ENCODE results near the gene EFHC2.
"Not testable (repeated sequence)": the region's sequence is repeated elsewhere in the genome, so short reads cannot be mapped to it uniquely, and the experiment has no call there.

Gene EFHC2

GRCh38 chrX:44225667-44226066, 117.8 kb downstream of the EFHC2 start:
- Mint-ChIP-seq H3K4me3 (no peak overlapping the region), H3K27me3 (no peaks in the 10 kb centered on the region), H3K36me3 (peaks cover 4% of the 10 kb centered on the region), H3K4me1 (no peaks in the 10 kb centered on the region), H3K27ac (no peak overlapping the region), H3K9me3 (no peaks in the 10 kb centered on the region)

- Mint-ChIP-seq H3K4me3 (no peak overlapping the region), H3K27ac (no peak overlapping the region), H3K27me3 (no peaks in the 10 kb centered on the region), H3K9me3 (no peaks in the 10 kb centered on the region), H3K36me3 (peaks cover 4% of the 10 kb centered on the region), H3K4me1 (no peaks in the 10 kb centered on the region)
Measured at GRCh38 chrX:44224760-44225159, 118.7 kb downstream of the EFHC2 start.

DNA sequence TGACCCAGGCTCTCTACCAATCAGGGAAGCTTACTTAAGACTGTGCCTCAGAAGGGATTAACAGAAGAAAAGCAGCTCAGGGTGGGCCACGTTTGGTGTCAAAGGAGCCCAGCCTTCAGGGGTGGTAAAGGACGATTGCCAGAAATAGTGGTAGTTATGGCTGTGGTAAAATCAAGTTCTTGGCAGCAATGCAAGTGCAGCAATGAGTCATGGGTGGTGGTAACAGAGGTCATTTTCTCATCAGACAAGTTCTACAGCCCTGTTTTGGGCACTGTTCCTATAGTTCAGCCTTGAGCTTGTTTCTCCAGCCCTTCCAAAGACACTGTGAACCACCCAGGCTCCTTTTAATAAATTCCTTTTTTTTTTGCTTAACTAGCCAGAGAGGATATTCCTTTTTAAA, 120.3 kb downstream of the EFHC2 start:
- Mint-ChIP-seq H3K4me1 (no peaks in the 10 kb centered on the region), H3K4me3 (no peak overlapping the region), H3K27ac (no peak overlapping the region), H3K27me3 (no peaks in the 10 kb centered on the region), H3K9me3 (no peaks in the 10 kb centered on the region), H3K36me3 (peaks cover 4% of the 10 kb centered on the region)

GRCh38 chrX:44218465-44218864, 125.0 kb downstream of the EFHC2 start:
- H3K4me3 Mint-ChIP-seq: no peak overlapping the region
- peaks cover 7% of the 10 kb centered on the region for H3K4me1 Mint-ChIP-seq
- no peaks in the 10 kb centered on the region for H3K27me3 Mint-ChIP-seq
- no peaks in the 10 kb centered on the region for H3K9me3 Mint-ChIP-seq
- H3K36me3 Mint-ChIP-seq: no peaks in the 10 kb centered on the region
- H3K27ac Mint-ChIP-seq: no peak overlapping the region

DNA sequence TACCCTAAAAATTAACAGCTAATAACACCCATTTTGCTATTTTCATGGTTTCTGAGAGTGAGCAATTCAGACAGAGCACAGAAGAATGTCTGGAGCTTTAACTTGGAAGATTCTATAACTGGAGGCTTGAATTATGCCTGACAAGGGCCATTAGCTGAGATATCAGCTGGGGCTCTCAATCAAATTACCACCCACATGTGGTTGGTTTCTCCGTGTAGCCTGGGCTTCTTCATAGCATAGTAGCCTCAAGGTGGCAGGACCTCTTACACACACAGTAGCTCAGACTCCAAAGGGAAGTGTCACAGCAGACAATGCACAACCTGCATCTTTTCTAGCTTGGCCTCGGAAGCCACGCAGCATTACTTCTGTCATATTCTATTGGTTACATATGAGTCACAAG, 127.3 kb downstream of the EFHC2 start:
- H3K27me3 Mint-ChIP-seq: no peaks in the 10 kb centered on the region

DNA sequence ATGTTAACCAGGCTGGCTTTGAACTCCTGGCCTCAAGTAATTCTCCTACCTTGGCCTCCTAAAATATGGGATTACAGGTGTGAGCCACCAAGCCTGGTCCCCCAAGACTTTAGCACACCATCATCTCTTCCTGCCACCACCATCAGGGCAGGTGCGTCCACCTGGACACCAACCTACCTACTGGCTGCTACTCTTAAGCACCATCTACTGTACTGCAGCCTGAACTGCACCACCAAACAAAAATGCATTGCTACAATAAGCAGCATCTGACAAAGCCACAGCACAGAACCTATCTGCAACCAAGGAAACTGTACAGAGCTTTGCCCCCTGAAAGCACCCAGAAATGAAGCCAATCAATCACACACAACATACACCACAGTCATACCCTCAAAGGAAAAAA, 139.7 kb downstream of the EFHC2 start:
- Mint-ChIP-seq H3K4me3 (no peak overlapping the region), H3K27ac (no peak overlapping the region), H3K9me3 (no peaks in the 10 kb centered on the region), H3K27me3 (no peaks in the 10 kb centered on the region), H3K36me3 (peaks cover 2% of the 10 kb centered on the region), H3K4me1 (no peaks in the 10 kb centered on the region)

More for the DNA sequence above, 127.3 kb downstream of the EFHC2 start:
- Mint-ChIP-seq H3K4me3 (no peak overlapping the region), H3K27ac (no peak overlapping the region), H3K4me1 (peaks cover 7% of the 10 kb centered on the region), H3K9me3 (no peaks in the 10 kb centered on the region), H3K36me3 (no peaks in the 10 kb centered on the region)

DNA sequence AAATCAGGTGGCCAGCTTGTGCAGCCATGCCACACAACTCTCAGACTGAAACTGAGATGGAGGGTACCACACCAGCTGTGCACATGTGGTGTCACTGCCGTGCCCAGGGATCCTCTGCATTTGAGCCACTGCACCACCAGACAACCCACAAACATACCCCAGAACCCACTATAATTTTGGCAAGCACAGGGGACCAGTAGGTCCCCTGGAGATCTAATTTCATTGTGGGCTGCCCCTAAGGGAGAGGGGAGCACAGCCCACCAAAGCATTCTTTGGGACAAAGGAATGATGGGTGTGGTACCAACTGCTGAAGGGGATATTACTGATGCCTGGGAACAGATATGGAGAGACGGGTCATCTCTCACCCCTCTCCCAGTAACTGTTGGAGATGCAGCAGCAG, 140.9 kb downstream of the EFHC2 start:
- no peak overlapping the region for H3K27ac Mint-ChIP-seq

GRCh38 chrX:44189116-44189515, 154.4 kb downstream of the EFHC2 start:
- no peaks in the 10 kb centered on the region for H3K27me3 Mint-ChIP-seq
- no peaks in the 10 kb centered on the region for H3K9me3 Mint-ChIP-seq
- no peak overlapping the region for H3K4me3 Mint-ChIP-seq
- no peaks in the 10 kb centered on the region for H3K36me3 Mint-ChIP-seq
- no peaks in the 10 kb centered on the region for H3K4me1 Mint-ChIP-seq
- no peak overlapping the region for H3K27ac Mint-ChIP-seq

More for the DNA sequence above, 140.9 kb downstream of the EFHC2 start:
- peaks cover 2% of the 10 kb centered on the region for H3K36me3 Mint-ChIP-seq
- no peaks in the 10 kb centered on the region for H3K27me3 Mint-ChIP-seq
- no peaks in the 10 kb centered on the region for H3K4me1 Mint-ChIP-seq
- H3K4me3 Mint-ChIP-seq: no peak overlapping the region
- H3K9me3 Mint-ChIP-seq: no peaks in the 10 kb centered on the region

DNA sequence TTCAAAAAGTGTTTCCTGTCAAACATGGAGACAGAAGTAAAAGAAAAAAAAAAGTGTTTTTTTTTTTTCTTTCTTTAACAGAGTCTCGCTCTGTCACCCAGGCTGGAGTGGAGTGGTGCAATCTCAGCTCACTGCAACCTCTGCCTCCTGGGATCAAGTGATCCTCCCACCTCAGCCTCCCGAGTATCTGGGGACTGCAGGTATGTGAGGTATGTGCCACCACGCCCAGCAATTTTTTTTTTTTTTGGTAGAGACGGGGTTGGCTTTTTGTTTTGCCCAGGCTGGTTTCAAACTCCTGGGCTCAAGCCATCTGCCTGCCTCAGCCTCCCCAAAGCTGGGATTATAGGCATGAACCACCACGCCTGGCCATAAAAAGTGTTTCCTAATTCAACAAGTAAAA, 155.6 kb downstream of the EFHC2 start:
- H3K9me3 Mint-ChIP-seq, H3K27ac Mint-ChIP-seq, H3K4me1 Mint-ChIP-seq, H3K36me3 Mint-ChIP-seq, H3K4me3 Mint-ChIP-seq, H3K27me3 Mint-ChIP-seq: not testable (repeated sequence)

GRCh38 chrX:44183329-44183728, 160.1 kb downstream of the EFHC2 start:
- Mint-ChIP-seq H3K9me3 (no peaks in the 10 kb centered on the region), H3K4me3 (no peak overlapping the region), H3K27ac (no peak overlapping the region), H3K27me3 (no peaks in the 10 kb centered on the region), H3K36me3 (no peaks in the 10 kb centered on the region), H3K4me1 (no peaks in the 10 kb centered on the region)

GRCh38 chrX:44178274-44179053, 165.0 kb downstream of the EFHC2 start:
- Mint-ChIP-seq H3K4me3 (no peak overlapping the region), H3K27ac (no peak overlapping the region), H3K27me3 (no peaks in the 10 kb centered on the region), H3K36me3 (peaks cover 6% of the 10 kb centered on the region), H3K9me3 (peaks cover 8% of the 10 kb centered on the region), H3K4me1 (no peaks in the 10 kb centered on the region)

DNA sequence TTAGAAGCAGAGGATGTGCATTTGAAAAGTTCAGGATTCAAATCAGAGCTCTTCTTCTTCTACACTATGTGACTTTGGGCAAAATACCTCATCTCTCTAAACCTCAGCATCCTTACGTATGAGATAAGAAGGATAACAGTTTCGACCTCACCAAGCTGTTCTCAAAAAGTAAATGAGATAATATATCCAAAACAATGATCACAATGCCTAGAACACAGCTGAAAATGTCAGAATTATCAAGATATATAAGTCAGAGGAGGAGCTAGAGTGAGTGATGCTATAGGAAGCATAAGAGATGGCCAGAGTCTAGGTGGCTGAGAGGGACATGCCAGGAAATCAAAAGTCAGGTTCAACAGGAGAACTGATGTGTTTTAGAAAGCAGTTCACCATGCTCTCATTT, 168.0 kb downstream of the EFHC2 start:
- H3K4me1 Mint-ChIP-seq: no peaks in the 10 kb centered on the region
- no peak overlapping the region for H3K27ac Mint-ChIP-seq
- H3K27me3 Mint-ChIP-seq: no peaks in the 10 kb centered on the region
- no peak overlapping the region for H3K4me3 Mint-ChIP-seq
- H3K36me3 Mint-ChIP-seq: peaks cover 6% of the 10 kb centered on the region
- H3K9me3 Mint-ChIP-seq: peaks cover 8% of the 10 kb centered on the region

GRCh38 chrX:44174061-44174460, 169.4 kb downstream of the EFHC2 start:
- Mint-ChIP-seq H3K9me3 (peaks cover 8% of the 10 kb centered on the region), H3K36me3 (peaks cover 6% of the 10 kb centered on the region), H3K4me1 (no peaks in the 10 kb centered on the region), H3K4me3 (no peak overlapping the region), H3K27me3 (no peaks in the 10 kb centered on the region), H3K27ac (no peak overlapping the region)

GRCh38 chrX:44173219-44173618, 170.3 kb downstream of the EFHC2 start:
- Mint-ChIP-seq H3K4me3 (no peak overlapping the region), H3K36me3 (peaks cover 5% of the 10 kb centered on the region), H3K9me3 (peaks cover 8% of the 10 kb centered on the region), H3K27ac (no peak overlapping the region), H3K27me3 (no peaks in the 10 kb centered on the region), H3K4me1 (no peaks in the 10 kb centered on the region)

- Mint-ChIP-seq H3K4me1 (no peaks in the 10 kb centered on the region), H3K9me3 (no peaks in the 10 kb centered on the region), H3K27ac (no peak overlapping the region), H3K4me3 (no peak overlapping the region), H3K36me3 (peaks cover 3% of the 10 kb centered on the region), H3K27me3 (no peaks in the 10 kb centered on the region)
Measured at GRCh38 chrX:44167116-44167515, 176.4 kb downstream of the EFHC2 start.

GRCh38 chrX:44162964-44163475, 180.5 kb downstream of the EFHC2 start:
- Mint-ChIP-seq H3K27me3 (no peaks in the 10 kb centered on the region), H3K9me3 (no peaks in the 10 kb centered on the region), H3K36me3 (peaks cover 5% of the 10 kb centered on the region), H3K4me3 (no peak overlapping the region), H3K4me1 (no peaks in the 10 kb centered on the region), H3K27ac (no peak overlapping the region)

GRCh38 chrX:44157858-44158257, 185.6 kb downstream of the EFHC2 start:
- Mint-ChIP-seq H3K9me3 (no peaks in the 10 kb centered on the region), H3K36me3 (peaks cover 7% of the 10 kb centered on the region), H3K4me3 (no peak overlapping the region), H3K4me1 (no peaks in the 10 kb centered on the region), H3K27me3 (no peaks in the 10 kb centered on the region), H3K27ac (no peak overlapping the region)

All from activated naive CD4-positive, alpha-beta T cell treated with anti-CD3 and anti-CD28 coated beads, Interleukin-2, amount 50 U/mL, for 24 hours (primary cell).